ENCODE results near the gene ARL6IP4. TPM values are rescaled to one million over a fixed set of nuclear protein-coding genes. Genes with fewer than 3 reads are reported as not detected.

Gene ARL6IP4
- polyA plus RNA-seq, 1 donor = 152 TPM

- DNase-seq = no peak
Measured at GRCh38 chr12:122976648-122976975, 3.9 kb upstream of the ARL6IP4 start.

- DNase-seq = no peak
Measured at GRCh38 chr12:122977153-122977552, 3.3 kb upstream of the ARL6IP4 start.

GRCh38 chr12:122977655-122978392 is 2.7 kb upstream of the ARL6IP4 start:
- DNase-seq = no peak

- DNase-seq = no peak
Measured at GRCh38 chr12:122978507-122978955, 1.9 kb upstream of the ARL6IP4 start.

GRCh38 chr12:122979001-122979907 is 1.2 kb upstream of the ARL6IP4 start:
- no peak for DNase-seq

- DNase-seq = no peak
Measured at GRCh38 chr12:122979908-122980182, 636 bp upstream of the ARL6IP4 start.

- DNase-seq = no peak
Measured at GRCh38 chr12:122981036-122981471, 573 bp downstream of the ARL6IP4 start.

GRCh38 chr12:122981587-122982476 is 1.4 kb downstream of the ARL6IP4 start:
- DNase-seq = no peak

- no peak for DNase-seq
Measured at GRCh38 chr12:122982477-122982815, 2.0 kb downstream of the ARL6IP4 start.

- no peak for DNase-seq
Measured at GRCh38 chr12:122982963-122983788, 2.7 kb downstream of the ARL6IP4 start.

GRCh38 chr12:122983789-122984515 is 3.5 kb downstream of the ARL6IP4 start:
- no peak for DNase-seq

- no peak for DNase-seq
Measured at GRCh38 chr12:122984612-122985337, 4.3 kb downstream of the ARL6IP4 start.

GRCh38 chr12:122985338-122986257 is 5.1 kb downstream of the ARL6IP4 start:
- no peak for DNase-seq

GRCh38 chr12:122986258-122986871 is 5.9 kb downstream of the ARL6IP4 start:
- no peak for DNase-seq

- DNase-seq = no peak
Measured at GRCh38 chr12:122987086-122987951, 6.8 kb downstream of the ARL6IP4 start.

GRCh38 chr12:122988036-122988435 is 7.6 kb downstream of the ARL6IP4 start:
- DNase-seq = no peak

- DNase-seq = no peak
Measured at GRCh38 chr12:122988612-122989212, 8.2 kb downstream of the ARL6IP4 start.
